Activated naive CD8-positive, alpha-beta T cell treated with anti-CD3 and anti-CD28 coated beads, Interleukin-2, amount 50 U/mL, for 24 hours (primary cell): ENCODE data around the gene TTBK1.

Experiments
- ATAC-seq: fragments of 150-1000 bp; cut with Tn5 transposase; one replicate; pipeline ENCODE4 v1.10.0; 2021
- DNase-seq: peaks from one replicate; pipeline ENCODE4 v3.0.0; 2021
- H3K27ac Mint-ChIP-seq: one replicate; pipeline ENCODE4 v1.8.0; 2021; ENCODE audit warnings: mild to moderate bottlenecking, mixed read lengths
- H3K27me3 Mint-ChIP-seq: one replicate; pipeline ENCODE4 v1.8.0; 2021; ENCODE audit warnings: mixed read lengths
- H3K36me3 Mint-ChIP-seq: one replicate; pipeline ENCODE4 v1.8.0; 2021; ENCODE audit warnings: low read depth, mixed read lengths
- H3K4me1 Mint-ChIP-seq: one replicate; pipeline ENCODE4 v1.8.0; 2021; ENCODE audit warnings: mixed read lengths
- H3K4me3 Mint-ChIP-seq: one replicate; pipeline ENCODE4 v1.8.0; 2021; ENCODE audit warnings: mild to moderate bottlenecking, moderate library complexity, mixed read lengths
- H3K9me3 Mint-ChIP-seq: one replicate; pipeline ENCODE4 v1.8.0; 2021; ENCODE audit warnings: mixed read lengths

The TTBK1 gene

DNA sequence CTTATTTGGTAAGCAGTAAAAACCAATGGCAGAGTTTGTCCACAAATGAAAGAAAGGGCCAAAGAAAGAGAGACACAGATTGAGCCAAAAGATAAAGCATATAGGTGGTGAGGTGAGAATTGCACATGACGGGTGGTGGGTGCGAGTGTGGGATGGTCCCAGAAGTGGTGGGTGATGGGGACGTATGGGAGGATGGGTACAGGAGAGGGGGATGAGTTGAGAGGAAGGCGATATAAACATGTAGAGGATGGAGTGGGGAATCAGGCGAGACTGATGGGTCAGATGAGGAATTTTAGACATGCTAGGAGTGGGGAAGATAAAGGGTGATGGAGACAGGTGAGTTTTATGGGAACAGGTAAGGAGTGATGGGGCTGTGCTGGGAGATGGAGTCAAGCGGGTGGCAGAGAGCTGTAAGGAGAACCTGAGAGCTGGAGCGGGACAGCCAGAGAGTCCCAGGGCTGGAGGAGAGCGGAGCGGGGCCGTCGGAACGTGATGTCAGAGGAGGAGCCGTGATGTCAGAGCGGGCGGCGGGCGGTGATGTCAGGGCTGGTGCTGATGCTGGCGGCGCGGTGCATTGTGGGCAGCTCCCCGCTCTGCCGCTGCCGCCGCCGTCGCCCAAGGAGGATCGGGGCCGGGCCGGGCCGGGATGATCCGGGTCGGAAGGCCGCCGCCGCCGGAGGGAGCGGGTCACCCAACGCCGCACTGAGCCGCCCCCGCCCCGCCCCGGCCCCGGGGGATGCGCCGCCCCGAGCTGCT lies at the start of gene TTBK1:
TTBK1 (plus strand) TSS at position 574 of the 756 bp plus-strand sequence. CDS start 3,180 bp downstream, outside the sequence.
- H3K4me3 Mint-ChIP-seq, result no peak within 1 kb of the TSS
- DNase-seq, result no peak

DNA sequence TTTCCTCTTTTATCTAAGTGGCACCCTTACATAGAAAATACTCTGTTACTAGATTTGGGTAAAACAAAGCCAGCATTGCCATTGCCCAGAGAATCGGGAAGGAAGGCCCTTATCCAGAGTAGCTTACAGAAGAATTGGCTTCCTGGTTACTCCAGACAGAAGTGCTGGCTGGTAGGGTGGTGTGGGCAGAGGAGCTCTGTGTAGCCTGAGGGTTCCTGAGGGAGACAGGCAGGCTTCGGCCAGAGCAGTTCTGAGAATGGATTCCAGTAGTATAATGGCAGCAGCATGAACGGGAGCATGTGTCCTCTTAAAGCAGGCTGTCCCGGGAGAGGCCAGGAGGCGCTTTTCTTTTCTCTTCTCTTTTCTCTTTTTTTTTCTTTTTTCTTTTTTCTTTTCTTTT lies 49.4 kb upstream of the TTBK1 start:
- H3K27ac Mint-ChIP-seq, result no peak overlapping the region
- no peak for DNase-seq
- H3K4me1 Mint-ChIP-seq, result peaks cover 3% of the 10 kb centered on the region
- no peak for ATAC-seq
- H3K9me3 Mint-ChIP-seq, result no peaks in the 10 kb centered on the region
- H3K36me3 Mint-ChIP-seq, result peaks cover 22% of the 10 kb centered on the region
- H3K4me3 Mint-ChIP-seq, result no peak overlapping the region
- no peaks in the 10 kb centered on the region for H3K27me3 Mint-ChIP-seq

More for the DNA sequence above, at the start of gene TTBK1:
- Mint-ChIP-seq H3K27ac (no peak within 1 kb of the TSS), H3K27me3 (peaks cover 21% of the 10 kb centered on the region), H3K9me3 (peaks cover 5% of the 10 kb centered on the region), H3K36me3 (no peaks in the 10 kb centered on the region), H3K4me1 (peaks cover 13% of the 10 kb centered on the region)
- ATAC-seq, result no peak

DNA sequence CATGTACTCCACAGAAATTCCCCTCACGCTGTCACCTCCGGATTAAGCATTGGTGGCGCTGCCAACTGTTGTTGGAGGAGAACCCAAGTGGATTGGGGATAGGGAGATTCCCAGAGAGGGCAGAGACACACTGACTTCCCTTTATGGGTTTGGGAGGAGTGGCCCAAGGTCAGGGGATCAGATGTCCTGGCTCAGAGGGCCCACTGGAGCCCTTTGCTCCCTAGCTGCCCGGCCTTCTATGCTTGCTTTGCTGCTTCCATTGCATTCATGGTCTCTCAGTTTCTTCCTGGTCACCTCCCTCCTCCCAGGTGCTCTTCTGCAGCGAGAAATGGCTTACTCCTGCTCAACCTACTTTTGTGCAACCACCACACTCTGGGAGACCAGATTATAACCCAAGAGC lies 46.9 kb upstream of the TTBK1 start:
- no peaks in the 10 kb centered on the region for H3K27me3 Mint-ChIP-seq
- H3K4me3 Mint-ChIP-seq, result no peak overlapping the region
- H3K27ac Mint-ChIP-seq, result no peak overlapping the region
- ATAC-seq, result no peak
- H3K9me3 Mint-ChIP-seq, result no peaks in the 10 kb centered on the region
- no peak for DNase-seq
- peaks cover 22% of the 10 kb centered on the region for H3K36me3 Mint-ChIP-seq
- no peaks in the 10 kb centered on the region for H3K4me1 Mint-ChIP-seq

DNA sequence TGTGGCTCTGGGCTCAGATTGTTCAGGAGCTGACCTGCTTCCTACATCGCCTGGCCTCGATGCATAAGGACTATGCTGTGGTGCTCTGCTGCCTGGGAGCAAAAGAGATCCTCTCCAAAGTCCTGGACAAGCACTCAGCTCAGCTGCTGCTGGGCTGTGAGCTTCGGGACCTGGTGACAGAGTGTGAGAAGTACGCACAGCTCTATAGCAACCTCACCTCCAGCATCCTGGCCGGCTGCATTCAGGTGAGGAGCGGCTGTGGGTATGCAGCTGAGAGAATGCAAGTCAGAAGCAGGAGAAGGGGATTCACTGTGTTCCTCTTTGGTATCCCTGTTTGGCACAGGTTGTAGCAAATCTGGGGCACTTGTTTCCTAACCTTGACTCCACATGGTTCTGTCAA lies 43.4 kb upstream of the TTBK1 start:
- no peak overlapping the region for H3K27ac Mint-ChIP-seq
- peaks cover 11% of the 10 kb centered on the region for H3K36me3 Mint-ChIP-seq
- DNase-seq (no peak), ATAC-seq (no peak)
- no peaks in the 10 kb centered on the region for H3K4me1 Mint-ChIP-seq
- no peaks in the 10 kb centered on the region for H3K9me3 Mint-ChIP-seq
- H3K27me3 Mint-ChIP-seq, result no peaks in the 10 kb centered on the region
- no peak overlapping the region for H3K4me3 Mint-ChIP-seq

DNA sequence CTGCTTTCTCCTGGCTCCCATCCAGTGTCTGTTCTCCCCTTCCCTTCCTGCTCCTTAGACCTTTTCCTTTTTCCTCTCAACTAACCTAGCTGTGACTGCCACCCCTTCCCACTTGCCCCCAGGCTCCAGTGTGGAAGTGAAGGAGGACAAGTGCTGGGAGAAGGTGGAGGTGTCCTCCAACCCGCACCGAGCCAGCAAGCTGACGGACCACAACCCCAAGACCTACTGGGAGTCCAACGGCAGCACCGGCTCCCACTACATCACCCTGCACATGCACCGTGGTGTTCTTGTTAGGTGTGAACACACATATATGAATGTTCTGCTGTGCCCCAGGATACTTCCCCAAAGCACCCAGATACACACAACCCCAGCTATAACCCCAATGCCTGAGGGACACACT lies 42.7 kb upstream of the TTBK1 start:
- Mint-ChIP-seq H3K27me3 (no peaks in the 10 kb centered on the region), H3K9me3 (no peaks in the 10 kb centered on the region), H3K4me1 (no peaks in the 10 kb centered on the region), H3K27ac (no peak overlapping the region), H3K36me3 (peaks cover 14% of the 10 kb centered on the region), H3K4me3 (no peak overlapping the region)
- DNase-seq (no peak), ATAC-seq (no peak)

DNA sequence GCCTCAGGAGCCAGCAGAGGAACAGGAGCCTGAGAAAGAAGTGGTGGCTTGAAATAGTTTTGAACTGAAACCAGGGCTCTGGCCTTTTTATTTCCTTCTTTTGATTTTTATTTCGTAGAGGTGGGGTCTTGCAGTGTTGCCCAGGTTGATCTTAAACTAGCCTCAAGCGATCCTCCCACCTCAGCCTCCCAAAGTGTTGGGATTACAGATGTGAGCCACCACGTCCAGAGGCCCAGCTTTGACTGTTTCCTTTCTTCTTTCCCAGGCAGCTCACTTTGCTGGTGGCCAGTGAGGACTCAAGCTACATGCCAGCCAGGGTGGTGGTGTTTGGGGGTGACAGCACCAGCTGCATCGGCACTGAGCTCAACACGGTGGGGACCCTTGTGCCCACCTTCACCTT lies 40.8 kb upstream of the TTBK1 start:
- Mint-ChIP-seq H3K9me3 (no peaks in the 10 kb centered on the region), H3K4me3 (no peak overlapping the region), H3K27me3 (no peaks in the 10 kb centered on the region), H3K4me1 (no peaks in the 10 kb centered on the region), H3K27ac (no peak overlapping the region), H3K36me3 (peaks cover 8% of the 10 kb centered on the region)
- ATAC-seq (no peak), DNase-seq (no peak)

DNA sequence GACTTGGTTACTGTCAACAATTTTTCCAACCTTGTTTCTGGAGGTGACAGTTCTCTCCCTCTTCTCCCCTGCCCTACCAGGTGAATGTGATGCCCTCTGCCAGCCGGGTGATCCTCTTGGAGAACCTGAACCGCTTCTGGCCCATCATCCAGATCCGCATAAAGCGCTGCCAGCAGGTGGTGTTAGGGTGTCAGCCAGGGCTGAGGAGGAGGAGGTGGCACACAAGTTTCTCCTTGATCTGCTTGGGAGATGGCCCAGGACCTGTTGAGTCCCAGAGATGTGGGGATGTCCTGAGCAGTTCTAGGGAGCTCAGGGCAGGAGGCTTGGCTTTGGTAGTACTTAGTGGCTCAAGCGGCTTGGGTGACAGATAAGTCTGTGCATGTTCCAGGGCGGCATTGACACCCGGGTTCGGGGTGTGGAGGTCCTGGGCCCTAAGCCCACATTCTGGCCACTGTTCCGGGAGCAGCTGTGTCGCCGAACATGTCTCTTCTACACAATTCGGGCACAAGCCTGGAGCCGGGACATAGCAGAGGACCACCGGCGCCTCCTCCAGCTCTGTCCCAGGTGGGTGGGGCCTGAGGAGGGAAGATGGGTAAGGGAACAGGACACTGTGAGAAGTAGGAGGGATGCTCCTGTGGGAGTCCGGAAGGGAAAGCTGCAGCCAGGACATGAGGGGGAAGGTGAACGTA lies 40.1 kb upstream of the TTBK1 start:
- Mint-ChIP-seq H3K9me3 (no peaks in the 10 kb centered on the region), H3K36me3 (peaks cover 10% of the 10 kb centered on the region), H3K27me3 (no peaks in the 10 kb centered on the region), H3K27ac (no peak overlapping the region), H3K4me1 (no peaks in the 10 kb centered on the region), H3K4me3 (no peak overlapping the region)
- DNase-seq, result no peak
- ATAC-seq, result no peak

DNA sequence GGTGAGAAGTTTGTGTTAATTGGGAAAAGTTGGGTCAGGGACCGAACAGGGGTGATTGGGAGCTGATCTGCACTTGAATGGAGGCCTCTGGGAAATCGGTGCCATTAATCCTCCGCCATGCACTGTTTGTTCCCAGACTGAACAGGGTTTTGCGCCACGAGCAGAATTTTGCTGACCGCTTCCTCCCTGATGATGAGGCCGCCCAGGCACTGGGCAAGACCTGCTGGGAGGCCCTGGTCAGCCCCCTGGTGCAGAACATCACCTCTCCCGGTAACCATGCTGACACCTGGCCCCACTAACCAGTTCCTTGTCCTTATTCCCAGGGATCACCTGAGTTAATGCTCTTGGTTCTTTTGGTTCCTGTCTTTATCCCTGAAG lies 39.6 kb upstream of the TTBK1 start:
- H3K9me3 Mint-ChIP-seq, result no peaks in the 10 kb centered on the region
- DNase-seq (no peak), ATAC-seq (no peak)
- H3K36me3 Mint-ChIP-seq, result peaks cover 10% of the 10 kb centered on the region
- H3K27ac Mint-ChIP-seq, result no peak overlapping the region
- no peaks in the 10 kb centered on the region for H3K4me1 Mint-ChIP-seq
- no peak overlapping the region for H3K4me3 Mint-ChIP-seq
- H3K27me3 Mint-ChIP-seq, result no peaks in the 10 kb centered on the region

DNA sequence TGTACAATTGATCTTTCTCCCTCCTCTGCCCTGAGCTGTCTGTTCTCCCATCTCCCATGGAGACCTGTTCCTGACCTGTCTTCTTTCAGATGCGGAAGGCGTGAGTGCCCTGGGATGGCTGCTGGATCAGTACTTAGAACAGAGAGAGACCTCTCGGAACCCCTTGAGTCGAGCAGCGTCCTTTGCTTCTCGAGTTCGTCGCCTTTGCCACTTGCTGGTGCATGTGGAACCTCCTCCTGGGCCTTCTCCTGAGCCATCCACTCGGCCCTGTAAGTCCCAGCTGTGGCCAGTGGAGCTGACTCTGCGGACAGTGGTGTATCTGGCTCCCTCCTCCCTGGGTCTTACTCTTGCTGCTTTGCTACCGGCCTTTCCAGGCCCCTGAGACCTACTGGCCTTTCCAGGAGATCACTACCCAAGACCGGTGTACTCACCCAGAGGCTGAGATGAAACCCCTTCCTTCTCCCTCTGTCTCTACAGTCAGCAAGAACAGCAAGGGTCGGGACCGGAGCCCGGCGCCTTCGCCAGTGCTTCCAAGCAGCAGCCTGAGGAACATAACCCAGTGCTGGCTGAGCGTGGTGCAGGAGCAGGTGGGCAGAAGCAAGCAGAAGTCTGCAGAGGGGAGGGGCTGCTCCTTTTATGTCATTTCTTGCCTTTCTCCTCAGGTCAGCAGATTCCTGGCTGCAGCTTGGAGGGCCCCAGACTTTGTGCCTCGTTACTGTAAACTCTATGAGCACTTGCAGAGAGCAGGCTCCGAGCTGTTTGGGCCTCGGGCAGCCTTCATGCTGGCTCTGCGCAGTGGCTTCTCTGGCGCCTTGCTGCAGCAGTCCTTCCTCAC lies 38.8 kb upstream of the TTBK1 start:
- H3K36me3 Mint-ChIP-seq, result peaks cover 10% of the 10 kb centered on the region
- H3K4me1 Mint-ChIP-seq, result no peaks in the 10 kb centered on the region
- no peaks in the 10 kb centered on the region for H3K9me3 Mint-ChIP-seq
- no peak overlapping the region for H3K27ac Mint-ChIP-seq
- DNase-seq (no peak), ATAC-seq (no peak)
- H3K4me3 Mint-ChIP-seq, result no peak overlapping the region
- H3K27me3 Mint-ChIP-seq, result no peaks in the 10 kb centered on the region

DNA sequence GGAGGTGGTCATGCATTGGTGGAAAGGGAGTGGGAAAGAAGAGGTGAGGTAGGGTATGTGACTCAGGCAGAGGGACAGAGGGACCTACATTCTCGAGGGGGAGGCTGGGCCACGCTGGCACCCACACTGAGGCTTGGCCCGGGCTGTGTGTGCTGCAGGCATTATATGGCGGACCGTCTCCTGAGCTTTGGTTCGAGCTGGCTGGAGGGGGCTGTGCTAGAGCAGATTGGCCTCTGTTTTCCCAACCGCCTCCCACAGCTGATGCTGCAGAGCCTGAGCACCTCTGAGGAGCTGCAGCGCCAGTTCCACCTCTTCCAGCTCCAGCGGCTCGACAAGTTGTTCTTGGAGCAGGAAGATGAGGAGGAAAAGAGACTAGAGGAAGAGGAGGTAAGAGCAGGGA lies 37.4 kb upstream of the TTBK1 start:
- Mint-ChIP-seq H3K9me3 (no peaks in the 10 kb centered on the region), H3K4me3 (no peak overlapping the region), H3K27ac (no peak overlapping the region), H3K36me3 (peaks cover 7% of the 10 kb centered on the region), H3K27me3 (no peaks in the 10 kb centered on the region), H3K4me1 (no peaks in the 10 kb centered on the region)
- DNase-seq (no peak), ATAC-seq (no peak)

DNA sequence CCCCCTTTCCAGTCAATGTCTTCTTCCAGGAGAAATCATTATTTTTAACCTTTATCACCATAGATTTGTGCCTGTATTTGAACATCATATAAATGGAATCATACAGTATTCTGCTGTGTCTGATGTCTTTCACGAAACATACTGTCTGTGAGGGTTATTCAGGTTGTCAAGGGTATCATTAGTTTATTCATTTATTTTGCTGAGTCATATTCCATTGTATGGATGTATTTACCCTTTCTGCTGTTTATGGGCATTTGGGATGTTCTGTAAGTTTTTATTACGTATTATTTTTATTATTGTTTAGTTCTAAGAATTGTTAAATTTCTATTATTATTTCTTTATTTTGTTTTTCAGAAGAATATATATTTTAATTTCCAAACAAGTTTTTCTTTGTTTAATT lies 36.0 kb upstream of the TTBK1 start:
- DNase-seq (no peak), ATAC-seq (no peak)
- H3K27me3 Mint-ChIP-seq, result no peaks in the 10 kb centered on the region
- H3K4me1 Mint-ChIP-seq, result no peaks in the 10 kb centered on the region
- H3K9me3 Mint-ChIP-seq, result no peaks in the 10 kb centered on the region
- H3K27ac Mint-ChIP-seq, result no peak overlapping the region
- H3K36me3 Mint-ChIP-seq, result peaks cover 7% of the 10 kb centered on the region
- no peak overlapping the region for H3K4me3 Mint-ChIP-seq

DNA sequence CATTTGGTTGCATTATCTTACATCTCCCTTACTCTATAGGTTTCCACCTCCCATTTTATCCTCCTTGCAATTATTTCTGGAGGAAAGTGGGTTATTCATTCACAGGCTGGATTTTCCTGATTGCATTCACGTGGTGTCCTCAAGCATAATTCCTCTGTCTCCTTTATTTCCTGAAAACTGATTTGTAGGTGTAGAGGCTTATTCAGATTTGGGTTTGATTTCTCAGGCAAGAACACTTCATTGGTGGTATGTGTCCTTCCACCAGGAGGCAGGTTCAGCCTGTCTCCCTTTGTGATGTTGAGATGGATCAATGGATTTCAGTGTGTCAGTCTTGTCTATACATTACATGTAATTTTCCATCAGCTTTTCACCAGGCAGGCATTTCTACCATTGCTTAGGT lies 31.3 kb upstream of the TTBK1 start:
- Mint-ChIP-seq H3K27me3 (no peaks in the 10 kb centered on the region), H3K4me1 (no peaks in the 10 kb centered on the region), H3K9me3 (no peaks in the 10 kb centered on the region), H3K27ac (no peak overlapping the region), H3K4me3 (no peak overlapping the region), H3K36me3 (peaks cover 8% of the 10 kb centered on the region)
- no peak for DNase-seq
- no peak for ATAC-seq

DNA sequence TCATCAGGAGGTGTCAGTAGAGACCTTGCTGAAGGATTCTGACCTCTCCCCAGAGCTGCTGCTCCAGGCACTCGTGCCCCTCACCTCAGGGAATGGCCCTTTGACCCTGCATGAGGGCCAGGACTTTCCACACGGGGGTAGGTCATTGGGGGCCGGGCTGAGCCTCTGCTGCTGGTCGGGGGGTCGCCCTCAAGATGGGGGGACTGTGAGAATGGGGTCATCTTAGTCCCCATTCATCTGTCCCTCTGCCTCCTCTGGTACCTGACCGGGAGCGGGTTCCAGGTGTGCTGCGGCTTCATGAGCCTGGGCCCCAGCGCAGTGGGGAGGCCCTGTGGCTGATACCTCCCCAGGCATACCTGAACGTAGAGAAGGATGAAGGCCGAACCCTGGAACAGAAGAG lies 29.9 kb upstream of the TTBK1 start:
- Mint-ChIP-seq H3K4me3 (no peak overlapping the region), H3K27me3 (no peaks in the 10 kb centered on the region), H3K36me3 (peaks cover 8% of the 10 kb centered on the region), H3K4me1 (no peaks in the 10 kb centered on the region), H3K9me3 (no peaks in the 10 kb centered on the region), H3K27ac (no peak overlapping the region)
- no peak for ATAC-seq
- DNase-seq, result no peak

DNA sequence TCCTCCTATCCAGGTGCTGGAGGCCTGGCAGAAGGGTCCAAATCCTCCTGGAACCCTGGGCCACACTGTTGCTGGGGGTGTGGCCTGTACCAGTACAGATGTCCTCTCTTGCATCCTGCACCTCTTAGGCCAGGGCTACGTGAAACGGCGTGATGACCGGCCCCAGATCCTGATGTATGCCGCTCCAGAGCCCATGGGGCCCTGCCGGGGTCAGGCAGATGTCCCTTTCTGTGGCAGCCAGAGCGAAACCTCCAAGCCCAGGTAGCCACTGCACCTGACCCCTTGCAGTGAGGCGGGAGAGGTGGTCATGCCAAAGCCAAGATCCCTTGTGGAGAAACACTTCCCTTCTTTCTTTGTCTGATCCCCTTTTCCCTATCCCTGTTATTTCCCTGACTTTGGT lies 28.2 kb upstream of the TTBK1 start:
- H3K4me3 Mint-ChIP-seq, result no peak overlapping the region
- DNase-seq (no peak), ATAC-seq (no peak)
- H3K27ac Mint-ChIP-seq, result no peak overlapping the region
- no peaks in the 10 kb centered on the region for H3K9me3 Mint-ChIP-seq
- H3K4me1 Mint-ChIP-seq, result no peaks in the 10 kb centered on the region
- H3K27me3 Mint-ChIP-seq, result no peaks in the 10 kb centered on the region
- H3K36me3 Mint-ChIP-seq, result peaks cover 12% of the 10 kb centered on the region

DNA sequence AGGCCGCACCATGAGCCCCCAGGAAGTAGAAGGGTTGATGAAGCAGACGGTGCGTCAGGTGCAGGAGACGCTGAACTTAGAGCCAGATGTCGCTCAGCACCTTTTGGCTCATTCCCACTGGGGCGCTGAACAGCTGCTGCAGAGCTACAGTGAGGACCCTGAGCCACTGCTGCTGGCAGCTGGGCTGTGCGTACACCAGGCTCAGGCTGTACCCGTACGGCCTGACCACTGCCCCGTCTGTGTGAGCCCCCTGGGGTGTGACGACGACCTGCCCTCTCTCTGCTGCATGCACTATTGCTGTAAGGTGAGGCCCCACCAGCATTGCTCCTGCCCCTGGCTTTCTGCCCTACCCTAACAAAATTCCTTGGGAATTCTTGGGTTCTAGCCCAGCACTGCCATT lies 27.1 kb upstream of the TTBK1 start:
- ATAC-seq (no peak), DNase-seq (no peak)
- H3K9me3 Mint-ChIP-seq, result no peaks in the 10 kb centered on the region
- H3K27ac Mint-ChIP-seq, result no peak overlapping the region
- peaks cover 3% of the 10 kb centered on the region for H3K4me1 Mint-ChIP-seq
- no peak overlapping the region for H3K4me3 Mint-ChIP-seq
- no peaks in the 10 kb centered on the region for H3K27me3 Mint-ChIP-seq
- H3K36me3 Mint-ChIP-seq, result peaks cover 15% of the 10 kb centered on the region
